SK-N-SH treated with all-trans-retinoic acid at 6 μM for 48 hours (cell line): ENCODE data around the gene ABHD2.
A peak's percentile ranks its signal among the peaks of the same experiment; 100 is the strongest.

Experiments
- ATAC-seq: fragments of 200-7000 bp; cut with Tn5 transposase; 3 replicates; pipeline ENCODE4 v1.9.1; 2020; ENCODE audit warnings: mild to moderate bottlenecking, moderate library complexity
- ARNTL ChIP-seq: fragments of 450-650 bp; formaldehyde crosslinking; IDR thresholded peaks from 2 replicates; pipeline ENCODE4 v1.5.0; 2020; ENCODE audit warnings: low read depth, mild to moderate bottlenecking, moderate library complexity, borderline replicate concordance
- BACH2 ChIP-seq: fragments of 250-450 bp; sonication (Bioruptor Pico); IDR thresholded peaks from 2 replicates; pipeline ENCODE4 v1.9.0; 2021; ENCODE audit warnings: mild to moderate bottlenecking, borderline replicate concordance
- CSDC2 ChIP-seq: fragments of 250-450 bp; sonication (Bioruptor Pico); IDR thresholded peaks from 2 replicates; pipeline ENCODE4 v1.5.0; 2020; ENCODE audit warnings: mild to moderate bottlenecking, moderate library complexity
- ESRRG ChIP-seq: fragments of 250-450 bp; sonication (Bioruptor Pico); IDR thresholded peaks from 2 replicates; pipeline ENCODE4 v1.6.1; 2021; ENCODE audit warnings: mild to moderate bottlenecking
- ISL1 ChIP-seq: fragments of 250-450 bp; sonication (Bioruptor Pico); IDR thresholded peaks from 2 replicates; pipeline ENCODE4 v2.1.2; 2022; ENCODE audit warnings: mild to moderate bottlenecking, moderate library complexity
- OSR1 ChIP-seq: fragments of 250-450 bp; sonication (Bioruptor Pico); IDR thresholded peaks from 2 replicates; pipeline ENCODE4 v1.8.0; 2022; ENCODE audit warnings: moderate library complexity, mild to moderate bottlenecking, inconsistent platforms
- PPARA ChIP-seq: fragments of 250-450 bp; sonication (Bioruptor Pico); IDR thresholded peaks from 2 replicates; pipeline ENCODE4 v1.5.0; 2020; ENCODE audit warnings: mild to moderate bottlenecking, borderline replicate concordance
- RARB ChIP-seq: fragments of 250-450 bp; sonication (Bioruptor Pico); IDR thresholded peaks from 2 replicates; pipeline ENCODE4 v1.8.0; 2021; ENCODE audit warnings: mild to moderate bottlenecking, moderate library complexity
- SNAI2 ChIP-seq: fragments of 250-450 bp; sonication (Bioruptor Pico); IDR thresholded peaks from 2 replicates; pipeline ENCODE4 v1.5.0; 2020; ENCODE audit warnings: mild to moderate bottlenecking, moderate library complexity
- TCF4 ChIP-seq: fragments of 250-450 bp; sonication (Bioruptor Pico); IDR thresholded peaks from 2 replicates; pipeline ENCODE4 v1.8.0; 2021; ENCODE audit warnings: mild to moderate bottlenecking, moderate library complexity, borderline replicate concordance
- TOX ChIP-seq: fragments of 250-450 bp; sonication (Bioruptor Pico); IDR thresholded peaks from 2 replicates; pipeline ENCODE4 v1.8.0; 2021; ENCODE audit warnings: mild to moderate bottlenecking, moderate library complexity, borderline replicate concordance
- ZC3H10 ChIP-seq: fragments of 250-450 bp; sonication (Bioruptor Pico); IDR thresholded peaks from 2 replicates; pipeline ENCODE4 v1.5.1; 2021; ENCODE audit warnings: mild to moderate bottlenecking, moderate library complexity
- ZFP3 ChIP-seq: fragments of 250-450 bp; sonication (Bioruptor Pico); IDR thresholded peaks from 2 replicates; pipeline ENCODE4 v1.5.0; 2020; ENCODE audit warnings: mild to moderate bottlenecking, moderate library complexity
- ZFP30 ChIP-seq: fragments of 450-650 bp; formaldehyde crosslinking; IDR thresholded peaks from 2 replicates; pipeline ENCODE4 v1.5.0; 2022; ENCODE audit warnings: mild to moderate bottlenecking, moderate library complexity
- ZNF565 ChIP-seq: fragments of 450-650 bp; formaldehyde crosslinking; conservative IDR thresholded peaks from 2 replicates; pipeline ENCODE4 v1.5.0; 2020; ENCODE audit warnings: low read depth, mild to moderate bottlenecking, moderate library complexity
- ZNF70 ChIP-seq: fragments of 450-650 bp; formaldehyde crosslinking; IDR thresholded peaks from 2 replicates; pipeline ENCODE4 v1.5.0; 2020; ENCODE audit warnings: mild to moderate bottlenecking, moderate library complexity
- ZNF8 ChIP-seq: fragments of 450-650 bp; formaldehyde crosslinking; IDR thresholded peaks from 2 replicates; pipeline ENCODE4 v1.5.0; 2020; ENCODE audit warnings: mild to moderate bottlenecking, moderate library complexity
- TF ChIP-seq, protein P1 (sequence below): fragments of 250-450 bp; sonication (Bioruptor Pico); IDR thresholded peaks from 2 replicates; pipeline ENCODE4 v1.8.0; 2021; ENCODE audit warnings: low read depth, mild to moderate bottlenecking, moderate library complexity, borderline replicate concordance
- TF ChIP-seq, protein P2 (sequence below): fragments of 250-450 bp; sonication (Bioruptor Pico); IDR thresholded peaks from 2 replicates; pipeline ENCODE4 v1.5.1; 2021; ENCODE audit warnings: mild to moderate bottlenecking, moderate library complexity
- TF ChIP-seq, protein P3 (sequence below): fragments of 250-450 bp; sonication (Bioruptor Pico); IDR thresholded peaks from 2 replicates; pipeline ENCODE4 v1.8.0; 2020; ENCODE audit warnings: mild to moderate bottlenecking, moderate library complexity, borderline replicate concordance
- TF ChIP-seq, protein P4 (sequence below): fragments of 250-450 bp; sonication (Bioruptor Pico); IDR thresholded peaks from 2 replicates; pipeline ENCODE4 v1.5.1; 2020; ENCODE audit warnings: low read depth, mild to moderate bottlenecking, moderate library complexity

Gene ABHD2

DNA sequence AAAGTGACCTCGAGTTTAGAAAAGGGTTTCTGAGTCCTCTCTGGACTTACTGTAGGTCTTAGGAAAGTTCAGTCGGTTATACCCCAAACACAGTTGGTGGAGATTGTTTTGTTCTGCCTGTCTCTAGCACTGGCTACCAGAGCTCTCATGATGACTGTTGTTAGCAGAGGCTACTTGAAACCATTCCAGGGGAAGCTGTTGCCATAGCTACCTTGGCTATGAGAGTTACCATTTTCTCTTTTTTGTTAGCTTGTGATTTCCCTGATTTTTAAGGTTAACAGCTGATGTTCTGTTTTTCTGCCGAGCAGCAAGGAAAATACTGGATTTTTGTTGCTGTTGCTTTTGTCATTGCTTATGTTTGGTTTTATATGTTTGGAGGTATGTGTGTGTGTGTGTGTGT lies 26.7 kb downstream of the ABHD2 start:
- TF ChIP-seq OSR1 (CRISPR knock-in tag) = no peak
- TF ChIP-seq BACH2 (CRISPR knock-in tag) = no peak
- TF ChIP-seq ZNF565 (CRISPR knock-in tag) = no peak
- TF ChIP-seq PPARA = no peak
- no peak for TF ChIP-seq ZFP3 (CRISPR knock-in tag)
- no peak for TF ChIP-seq ZNF8 (CRISPR knock-in tag)
- TF ChIP-seq ZC3H10 (CRISPR knock-in tag) = no peak
- TF ChIP-seq, protein P1, sequence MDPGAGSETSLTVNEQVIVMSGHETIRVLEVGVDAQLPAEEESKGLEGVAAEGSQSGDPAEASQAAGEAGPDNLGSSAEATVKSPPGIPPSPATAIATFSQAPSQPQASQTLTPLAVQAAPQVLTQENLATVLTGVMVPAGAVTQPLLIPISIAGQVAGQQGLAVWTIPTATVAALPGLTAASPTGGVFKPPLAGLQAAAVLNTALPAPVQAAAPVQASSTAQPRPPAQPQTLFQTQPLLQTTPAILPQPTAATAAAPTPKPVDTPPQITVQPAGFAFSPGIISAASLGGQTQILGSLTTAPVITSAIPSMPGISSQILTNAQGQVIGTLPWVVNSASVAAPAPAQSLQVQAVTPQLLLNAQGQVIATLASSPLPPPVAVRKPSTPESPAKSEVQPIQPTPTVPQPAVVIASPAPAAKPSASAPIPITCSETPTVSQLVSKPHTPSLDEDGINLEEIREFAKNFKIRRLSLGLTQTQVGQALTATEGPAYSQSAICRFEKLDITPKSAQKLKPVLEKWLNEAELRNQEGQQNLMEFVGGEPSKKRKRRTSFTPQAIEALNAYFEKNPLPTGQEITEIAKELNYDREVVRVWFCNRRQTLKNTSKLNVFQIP (CRISPR knock-in tag) = no peak
- TF ChIP-seq ZNF70 (CRISPR knock-in tag) = no peak
- TF ChIP-seq ESRRG (CRISPR knock-in tag) = no peak
- TF ChIP-seq SNAI2 (CRISPR knock-in tag) = no peak
- no peak for TF ChIP-seq ISL1 (CRISPR knock-in tag)
- TF ChIP-seq ZFP30 = no peak
- TF ChIP-seq, protein P2, sequence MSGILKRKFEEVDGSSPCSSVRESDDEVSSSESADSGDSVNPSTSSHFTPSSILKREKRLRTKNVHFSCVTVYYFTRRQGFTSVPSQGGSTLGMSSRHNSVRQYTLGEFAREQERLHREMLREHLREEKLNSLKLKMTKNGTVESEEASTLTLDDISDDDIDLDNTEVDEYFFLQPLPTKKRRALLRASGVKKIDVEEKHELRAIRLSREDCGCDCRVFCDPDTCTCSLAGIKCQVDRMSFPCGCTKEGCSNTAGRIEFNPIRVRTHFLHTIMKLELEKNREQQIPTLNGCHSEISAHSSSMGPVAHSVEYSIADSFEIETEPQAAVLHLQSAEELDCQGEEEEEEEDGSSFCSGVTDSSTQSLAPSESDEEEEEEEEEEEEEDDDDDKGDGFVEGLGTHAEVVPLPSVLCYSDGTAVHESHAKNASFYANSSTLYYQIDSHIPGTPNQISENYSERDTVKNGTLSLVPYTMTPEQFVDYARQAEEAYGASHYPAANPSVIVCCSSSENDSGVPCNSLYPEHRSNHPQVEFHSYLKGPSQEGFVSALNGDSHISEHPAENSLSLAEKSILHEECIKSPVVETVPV = no peak
- TF ChIP-seq ARNTL (CRISPR knock-in tag) = no peak
- TF ChIP-seq TOX (CRISPR knock-in tag) = no peak
- no peak for TF ChIP-seq RARB
- TF ChIP-seq TCF4 (CRISPR knock-in tag) = no peak
- no peak for TF ChIP-seq CSDC2 (CRISPR knock-in tag)
- ATAC-seq = peak; percentile 77

DNA sequence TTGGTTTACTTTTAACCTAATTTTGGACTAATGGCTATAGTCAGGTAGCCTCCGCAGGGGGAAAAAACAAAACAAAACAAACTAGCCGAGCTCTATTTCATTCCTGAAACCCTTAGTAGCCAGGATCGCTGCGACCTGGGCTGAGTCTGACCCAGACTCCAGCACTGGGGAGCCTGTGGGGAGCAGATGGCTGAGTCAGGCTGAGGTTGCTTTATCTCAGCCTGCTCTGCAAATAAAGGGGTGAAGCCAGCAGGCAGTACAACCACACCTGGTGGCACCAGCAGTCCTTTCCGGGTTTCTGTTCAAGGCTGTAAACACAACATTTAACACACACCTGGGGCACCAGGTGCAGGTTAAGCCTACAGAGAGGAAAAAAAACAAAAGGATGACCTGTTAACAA lies 27.3 kb downstream of the ABHD2 start:
- no peak for ATAC-seq
- TF ChIP-seq, protein P1 (CRISPR knock-in tag) = no peak
- TF ChIP-seq ZC3H10 (CRISPR knock-in tag) (no peak), ZNF70 (CRISPR knock-in tag) (no peak), CSDC2 (CRISPR knock-in tag) (no peak), TCF4 (CRISPR knock-in tag) (no peak), ESRRG (CRISPR knock-in tag) (no peak), ZFP3 (CRISPR knock-in tag) (no peak), PPARA (no peak), ZFP30 (no peak)
- TF ChIP-seq, protein P3, sequence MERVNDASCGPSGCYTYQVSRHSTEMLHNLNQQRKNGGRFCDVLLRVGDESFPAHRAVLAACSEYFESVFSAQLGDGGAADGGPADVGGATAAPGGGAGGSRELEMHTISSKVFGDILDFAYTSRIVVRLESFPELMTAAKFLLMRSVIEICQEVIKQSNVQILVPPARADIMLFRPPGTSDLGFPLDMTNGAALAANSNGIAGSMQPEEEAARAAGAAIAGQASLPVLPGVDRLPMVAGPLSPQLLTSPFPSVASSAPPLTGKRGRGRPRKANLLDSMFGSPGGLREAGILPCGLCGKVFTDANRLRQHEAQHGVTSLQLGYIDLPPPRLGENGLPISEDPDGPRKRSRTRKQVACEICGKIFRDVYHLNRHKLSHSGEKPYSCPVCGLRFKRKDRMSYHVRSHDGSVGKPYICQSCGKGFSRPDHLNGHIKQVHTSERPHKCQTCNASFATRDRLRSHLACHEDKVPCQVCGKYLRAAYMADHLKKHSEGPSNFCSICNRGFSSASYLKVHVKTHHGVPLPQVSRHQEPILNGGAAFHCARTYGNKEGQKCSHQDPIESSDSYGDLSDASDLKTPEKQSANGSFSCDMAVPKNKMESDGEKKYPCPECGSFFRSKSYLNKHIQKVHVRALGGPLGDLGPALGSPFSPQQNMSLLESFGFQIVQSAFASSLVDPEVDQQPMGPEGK (CRISPR knock-in tag) = no peak
- TF ChIP-seq, protein P4, sequence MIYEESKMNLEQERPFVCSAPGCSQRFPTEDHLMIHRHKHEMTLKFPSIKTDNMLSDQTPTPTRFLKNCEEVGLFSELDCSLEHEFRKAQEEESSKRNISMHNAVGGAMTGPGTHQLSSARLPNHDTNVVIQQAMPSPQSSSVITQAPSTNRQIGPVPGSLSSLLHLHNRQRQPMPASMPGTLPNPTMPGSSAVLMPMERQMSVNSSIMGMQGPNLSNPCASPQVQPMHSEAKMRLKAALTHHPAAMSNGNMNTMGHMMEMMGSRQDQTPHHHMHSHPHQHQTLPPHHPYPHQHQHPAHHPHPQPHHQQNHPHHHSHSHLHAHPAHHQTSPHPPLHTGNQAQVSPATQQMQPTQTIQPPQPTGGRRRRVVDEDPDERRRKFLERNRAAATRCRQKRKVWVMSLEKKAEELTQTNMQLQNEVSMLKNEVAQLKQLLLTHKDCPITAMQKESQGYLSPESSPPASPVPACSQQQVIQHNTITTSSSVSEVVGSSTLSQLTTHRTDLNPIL (CRISPR knock-in tag) = no peak
- TF ChIP-seq, all 23 proteins: peak for 0

GRCh38 chr15:89116404-89116803 lies 28.1 kb downstream of the ABHD2 start:
- no peak for ATAC-seq
- TF ChIP-seq, protein P3 (CRISPR knock-in tag) = no peak
- TF ChIP-seq, protein P4 (CRISPR knock-in tag) = no peak
- no peak for TF ChIP-seq ZC3H10 (CRISPR knock-in tag)
- TF ChIP-seq ESRRG (CRISPR knock-in tag) = no peak
- TF ChIP-seq, protein P2 = no peak
- TF ChIP-seq OSR1 (CRISPR knock-in tag) = no peak
- no peak for TF ChIP-seq RARB
- TF ChIP-seq PPARA = no peak
